Measurements from ENCODE around the gene PNCK.

DNA sequence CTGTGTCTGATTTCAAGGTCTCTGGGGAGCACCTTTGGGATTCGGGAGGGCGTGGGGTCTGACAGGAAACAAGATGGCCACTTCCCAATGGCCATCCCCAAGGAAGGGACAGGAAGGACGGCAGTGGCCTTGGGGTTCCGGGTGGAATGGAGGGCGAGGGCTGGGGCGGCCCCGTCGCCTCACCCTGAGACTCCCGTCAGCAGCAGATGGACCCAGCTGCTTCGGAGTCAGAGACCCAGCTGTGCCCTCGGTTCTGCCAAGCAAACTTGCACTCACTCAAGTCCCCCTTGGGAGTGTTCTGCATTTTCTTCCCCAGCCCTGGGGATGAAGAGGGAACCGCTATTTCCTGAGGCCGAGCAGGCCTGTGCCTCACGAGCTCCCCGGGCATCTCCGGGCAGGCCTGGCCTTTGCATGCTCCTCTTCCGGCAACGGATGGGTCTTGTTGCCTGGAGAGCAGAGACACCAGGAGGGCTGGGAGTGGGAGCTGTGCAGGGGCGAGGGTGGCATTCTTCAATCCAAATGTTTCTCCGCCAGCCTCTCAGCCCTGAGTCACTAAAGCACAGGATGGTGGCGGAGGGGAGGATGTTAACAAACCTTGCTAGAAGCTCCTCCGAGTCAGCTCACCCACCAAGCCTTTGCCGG, 33.4 kb downstream of the PNCK start:
- TF ChIP-seq, protein P1, sequence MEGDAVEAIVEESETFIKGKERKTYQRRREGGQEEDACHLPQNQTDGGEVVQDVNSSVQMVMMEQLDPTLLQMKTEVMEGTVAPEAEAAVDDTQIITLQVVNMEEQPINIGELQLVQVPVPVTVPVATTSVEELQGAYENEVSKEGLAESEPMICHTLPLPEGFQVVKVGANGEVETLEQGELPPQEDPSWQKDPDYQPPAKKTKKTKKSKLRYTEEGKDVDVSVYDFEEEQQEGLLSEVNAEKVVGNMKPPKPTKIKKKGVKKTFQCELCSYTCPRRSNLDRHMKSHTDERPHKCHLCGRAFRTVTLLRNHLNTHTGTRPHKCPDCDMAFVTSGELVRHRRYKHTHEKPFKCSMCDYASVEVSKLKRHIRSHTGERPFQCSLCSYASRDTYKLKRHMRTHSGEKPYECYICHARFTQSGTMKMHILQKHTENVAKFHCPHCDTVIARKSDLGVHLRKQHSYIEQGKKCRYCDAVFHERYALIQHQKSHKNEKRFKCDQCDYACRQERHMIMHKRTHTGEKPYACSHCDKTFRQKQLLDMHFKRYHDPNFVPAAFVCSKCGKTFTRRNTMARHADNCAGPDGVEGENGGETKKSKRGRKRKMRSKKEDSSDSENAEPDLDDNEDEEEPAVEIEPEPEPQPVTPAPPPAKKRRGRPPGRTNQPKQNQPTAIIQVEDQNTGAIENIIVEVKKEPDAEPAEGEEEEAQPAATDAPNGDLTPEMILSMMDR (IDR thresholded peaks at IDR 0.05), result no peak
- TF ChIP-seq POLR2A (IDR thresholded peaks at IDR 0.05), result no peak
- TF ChIP-seq POLR2AphosphoS5 (IDR thresholded peaks at IDR 0.05), result no peak

All from breast epithelium (tissue), 3 donors.